A673 (cell line): ENCODE results near the gene MRPL43. TPM values are rescaled to one million over a fixed set of nuclear protein-coding genes. Genes with fewer than 3 reads are reported as not detected.
"Not testable (repeated sequence)": the region's sequence is repeated elsewhere in the genome, so short reads cannot be mapped to it uniquely, and the experiment has no call there.

Source experiments
- BruUV-seq: library from RNA; stranded (reverse); fragments of 400-500 nt; replicated peaks from 2 replicates; lab custom pipeline; 2021; lab: Mats Ljungman, UMichigan
- CTCF ChIA-PET: fragments of 300-600 bp; sonication (Branson Sonifier 250); formaldehyde crosslinking; loops from one replicate; lab custom pipeline; 2022; ENCODE audit warnings: antibody characterized with exemption; lab: Charles Lee
- POLR2A ChIA-PET: fragments of 300-600 bp; sonication (Branson Sonifier 250); formaldehyde crosslinking; loops from one replicate; lab custom pipeline; 2022; ENCODE audit warnings: antibody characterized with exemption; ENCODE audit not compliant: low non-redundant PET; lab: Charles Lee
- DNase-seq: peaks from one replicate; pipeline ENCODE4 v3.0.0-alpha.2; 2015; ENCODE audit warnings: low spot score
- H3K27ac ChIP-seq: fragments of 200-600 bp; sonication (generic); 2 replicates; pipeline ENCODE4 v1.5.1; 2016; ENCODE audit warnings: mixed run types, low read depth, mild to moderate bottlenecking, mixed read lengths, antibody characterized with exemption, low read length; ENCODE audit not compliant: poor library complexity, severe bottlenecking
- H3K27me3 ChIP-seq: fragments of 200-600 bp; sonication (generic); replicated peaks from 2 replicates; pipeline ENCODE4 v1.6.1; 2017; ENCODE audit warnings: mixed run types, low read depth, mild to moderate bottlenecking, mixed read lengths, antibody characterized with exemption, low read length; ENCODE audit not compliant: insufficient read depth, poor library complexity
- H3K36me3 ChIP-seq: fragments of 200-600 bp; sonication (generic); 2 replicates; pipeline ENCODE4 v1.6.1; 2016; ENCODE audit warnings: mixed run types, mild to moderate bottlenecking, mixed read lengths, antibody characterized with exemption, low read length; ENCODE audit not compliant: insufficient read depth, poor library complexity, severe bottlenecking
- H3K4me1 ChIP-seq: fragments of 200-600 bp; sonication (generic); 2 replicates; pipeline ENCODE4 v1.6.1; 2017; ENCODE audit warnings: mixed run types, mild to moderate bottlenecking, mixed read lengths, antibody characterized with exemption, low read length; ENCODE audit not compliant: insufficient read depth, poor library complexity, severe bottlenecking
- H3K4me3 ChIP-seq: fragments of 200-600 bp; sonication (generic); 2 replicates; pipeline ENCODE4 v1.5.1; 2016; ENCODE audit warnings: low read depth, mixed run types, mild to moderate bottlenecking, mixed read lengths, low read length; ENCODE audit not compliant: poor library complexity, severe bottlenecking
- H3K9me3 ChIP-seq: fragments of 200-600 bp; sonication (generic); 2 replicates; pipeline ENCODE4 v1.6.1; 2016; ENCODE audit warnings: mixed run types, low read depth, mild to moderate bottlenecking, mixed read lengths, antibody characterized with exemption, low read length; ENCODE audit not compliant: poor library complexity, severe bottlenecking
- CTCF ChIP-seq: fragments of 300-800, 200-600 bp; sonication (generic); conservative IDR thresholded peaks from 2 replicates; pipeline ENCODE4 v1.5.1; 2017; ENCODE audit warnings: low read depth, mild to moderate bottlenecking, antibody characterized with exemption, low read length, moderate library complexity, mixed read lengths
- EZH2 ChIP-seq: fragments of 200-600 bp; sonication (generic); IDR thresholded peaks from 2 replicates; pipeline ENCODE4 v1.6.1; 2017; ENCODE audit warnings: borderline replicate concordance, low read depth, mild to moderate bottlenecking, mixed read lengths, antibody characterized with exemption, low read length; ENCODE audit not compliant: poor library complexity, severe bottlenecking
- intact Hi-C: fragments of 100-400 bp; cut with micrococcal nuclease; formaldehyde crosslinking; loops from one replicate; pipeline ENCODE4 v1.10.0; 2022; ENCODE audit not compliant: unreplicated experiment
- total RNA-seq: library from RNA; stranded (reverse); gene quantifications from 2 replicates; pipeline ENCODE4 v1.2.3, GENCODE V29; 2021

The MRPL43 gene
- total RNA-seq, 1 experiment from 2014 or later, result 80.4 TPM

GRCh38 chr10:101035916-101036702, 48.8 kb upstream of the MRPL43 start:
- intact Hi-C loops, result no loop called here
- no peak for DNase-seq
- H3K9me3 ChIP-seq, result no peaks in the 10 kb centered on the region
- ChIA-PET POLR2A (no interaction called here), CTCF (no interaction called here)
- no peaks in the 10 kb centered on the region for H3K36me3 ChIP-seq
- TF ChIP-seq CTCF (no peak), EZH2 (no peak)
- no peak overlapping the region for H3K4me3 ChIP-seq
- H3K27ac ChIP-seq, result no peak overlapping the region
- no TSS peak for BruUV-seq
- peaks cover 14% of the 10 kb centered on the region for H3K4me1 ChIP-seq
- no peaks in the 10 kb centered on the region for H3K27me3 ChIP-seq

GRCh38 chr10:101035314-101035713, 48.0 kb upstream of the MRPL43 start:
- H3K4me1 ChIP-seq, result peaks cover 11% of the 10 kb centered on the region
- no peaks in the 10 kb centered on the region for H3K9me3 ChIP-seq
- H3K4me3 ChIP-seq, result no peak overlapping the region
- DNase-seq, result no peak
- BruUV-seq, result no TSS peak
- intact Hi-C loops, result no loop called here
- CTCF ChIA-PET, result interaction anchor here (1.6 kb wide), 1 partner anchor 15 kb away, joined by 4 read pairs; no protein-coding TSS in a partner anchor
- H3K36me3 ChIP-seq, result no peaks in the 10 kb centered on the region
- POLR2A ChIA-PET, result no interaction called here
- no peaks in the 10 kb centered on the region for H3K27me3 ChIP-seq
- H3K27ac ChIP-seq, result no peak overlapping the region
- TF ChIP-seq EZH2 (no peak), CTCF (no peak)

- intact Hi-C loops, DNase-seq, BruUV-seq, H3K36me3 ChIP-seq, H3K4me3 ChIP-seq, H3K9me3 ChIP-seq, H3K27ac ChIP-seq, H3K27me3 ChIP-seq, POLR2A ChIA-PET: not testable (repeated sequence)
- peaks cover 11% of the 10 kb centered on the region for H3K4me1 ChIP-seq
- CTCF ChIA-PET, result interaction anchor here (1.6 kb wide), 1 partner anchor 16 kb away, joined by 4 read pairs; no protein-coding TSS in a partner anchor
Observed at GRCh38 chr10:101034404-101034803, 47.1 kb upstream of the MRPL43 start.
